Measurements from ENCODE around the gene NR1H3.

NR1H3 gene

GRCh38 chr11:47244448-47245350 lies 13.1 kb upstream of the NR1H3 start:
- DNase-seq = no peak

DNA sequence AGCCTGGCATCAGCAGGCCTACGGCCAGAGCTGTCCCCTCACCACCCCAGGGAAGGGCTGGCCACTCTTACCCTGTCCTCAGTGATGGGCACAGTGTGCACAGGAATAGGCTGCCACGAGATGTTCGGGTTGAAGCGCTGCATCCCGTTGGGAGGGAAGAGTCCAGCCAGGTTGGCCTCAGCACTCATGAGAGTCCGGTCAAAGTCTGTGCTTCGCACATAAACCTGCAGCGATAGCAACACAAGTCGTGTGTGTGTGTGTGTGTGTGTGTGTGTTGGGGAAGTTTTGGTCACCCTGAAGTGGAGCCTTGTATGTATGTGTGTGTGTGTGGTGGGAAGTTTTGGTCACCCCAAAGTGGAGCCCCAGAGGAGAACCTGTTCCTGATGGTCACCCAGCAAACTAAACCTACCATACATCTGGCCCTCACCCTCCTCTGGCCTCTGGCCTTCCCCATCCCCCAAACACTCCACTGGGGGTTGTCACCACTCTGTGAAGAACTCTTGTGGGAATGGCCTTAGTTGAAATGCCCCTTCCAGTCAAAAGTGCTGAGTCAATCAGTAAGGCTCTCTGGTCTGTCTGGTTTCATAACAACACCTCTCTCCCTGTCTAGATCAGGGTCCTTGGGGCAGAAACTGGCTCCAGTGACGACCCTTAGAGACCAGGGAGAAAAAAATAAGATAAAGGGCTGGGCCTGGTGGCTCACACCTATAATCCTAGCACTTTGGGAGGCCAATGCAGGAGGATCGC lies 12.0 kb upstream of the NR1H3 start:
- no peak for DNase-seq

GRCh38 chr11:47247502-47247901 lies 10.3 kb upstream of the NR1H3 start:
- DNase-seq = no peak

DNA sequence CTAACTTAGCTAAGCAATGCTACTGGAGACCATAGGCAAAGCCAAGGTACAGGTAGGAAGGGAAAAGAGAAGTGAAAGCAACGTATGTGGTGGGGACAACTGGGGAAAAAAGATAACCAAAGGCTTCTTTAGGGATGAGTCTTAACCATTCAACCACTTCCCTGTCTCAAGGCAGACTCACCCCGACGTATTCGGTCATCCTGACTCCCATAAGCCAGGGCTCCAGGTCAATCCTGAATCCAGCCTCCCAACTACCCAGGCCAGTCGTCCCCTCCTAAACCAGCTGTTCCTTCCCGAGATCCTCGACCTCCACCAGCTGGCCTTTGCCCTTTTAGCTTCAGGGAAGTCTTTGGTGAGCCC lies 9.5 kb upstream of the NR1H3 start:
- peak; percentile 78 for DNase-seq

DNA sequence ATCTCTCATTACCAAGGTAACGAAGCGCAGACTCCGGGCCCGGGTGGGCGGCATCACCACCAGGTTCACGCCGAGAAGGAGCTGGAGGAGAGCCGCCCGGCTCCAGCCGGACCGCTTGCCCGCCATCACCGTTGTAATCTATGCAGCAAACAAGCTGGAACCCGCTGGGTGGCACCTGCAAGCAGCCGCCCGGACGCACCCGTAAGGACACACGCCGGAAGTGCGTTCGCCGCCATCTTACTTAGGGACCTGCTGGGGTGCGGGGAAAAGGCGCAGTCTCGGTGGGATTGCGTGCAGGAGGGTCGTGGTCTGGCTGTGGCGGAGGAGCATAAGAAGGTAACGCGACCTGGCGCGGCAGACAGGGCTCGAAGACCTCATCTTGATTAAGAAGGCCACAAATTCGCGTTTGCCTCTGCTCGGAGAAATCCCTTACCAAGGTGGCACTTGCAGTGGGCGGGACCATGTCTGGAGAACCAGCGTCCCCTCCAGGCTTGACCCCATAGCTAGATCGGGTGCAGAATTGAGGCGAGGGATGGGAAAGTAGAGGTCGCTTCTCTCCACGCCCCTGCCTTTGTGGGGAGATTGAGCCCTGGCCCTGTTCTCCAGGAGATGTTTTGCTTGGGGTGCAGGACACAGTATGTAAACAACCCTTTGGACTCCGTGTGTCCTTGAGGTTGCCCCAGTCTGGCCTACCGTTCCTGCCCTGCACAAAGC lies 9.0 kb upstream of the NR1H3 start, which contains the start of gene ACP2:
Gene ACP2 (minus strand): TSS at position 151 of the 714 bp plus-strand sequence. CDS start 25 bp downstream, at position 126.
- DNase-seq = peak; percentile 78

GRCh38 chr11:47249378-47249715 lies 8.4 kb upstream of the NR1H3 start:
- no peak for DNase-seq

DNA sequence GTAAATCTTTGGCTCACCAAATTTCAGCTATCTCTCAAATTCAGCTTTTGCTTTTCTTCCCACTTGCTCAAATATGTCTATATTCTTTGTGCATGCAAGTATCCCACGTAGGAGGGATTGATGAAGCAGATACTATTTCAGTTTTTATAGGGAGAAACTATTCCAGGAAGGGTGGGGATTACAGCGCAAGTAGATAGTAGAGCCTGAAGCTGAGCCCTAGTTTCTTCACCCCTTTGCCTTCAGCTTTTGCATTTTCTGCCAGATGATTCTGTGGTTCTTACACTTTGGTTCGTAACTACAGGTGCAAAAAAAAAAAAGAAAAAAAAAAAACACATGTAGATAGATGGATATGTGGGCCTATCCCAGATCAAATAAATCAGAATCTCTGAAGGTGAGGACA lies 6.0 kb upstream of the NR1H3 start:
- DNase-seq = no peak

GRCh38 chr11:47253660-47254059 lies 4.1 kb upstream of the NR1H3 start:
- DNase-seq = no peak

DNA sequence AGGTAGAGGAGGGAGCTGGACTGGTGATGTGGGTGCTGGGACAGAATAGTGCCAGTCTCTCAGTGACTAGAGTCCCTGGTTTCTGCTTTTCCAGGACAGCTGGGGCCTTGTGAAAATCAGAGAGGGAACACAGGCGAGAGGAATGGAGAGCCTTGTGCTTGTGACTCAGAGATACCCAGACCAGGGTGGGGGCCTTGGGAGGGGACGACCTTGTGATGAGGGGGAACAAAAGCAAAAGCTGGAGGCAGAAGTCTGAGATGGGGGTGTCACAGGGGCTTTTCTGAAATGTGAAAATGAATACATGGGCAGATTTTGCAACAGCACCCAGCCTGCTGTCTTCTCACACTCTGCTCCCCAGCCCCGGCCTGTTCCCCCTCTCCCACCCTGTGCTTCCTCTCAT lies 3.4 kb upstream of the NR1H3 start:
- DNase-seq = no peak

- DNase-seq = no peak
These were observed 1.4 kb upstream of the NR1H3 start for GRCh38 chr11:47256374-47256773.

GRCh38 chr11:47257177-47257516 lies 649 bp upstream of the NR1H3 start:
- DNase-seq = no peak

GRCh38 chr11:47258317-47258902 lies 614 bp downstream of the NR1H3 start:
- DNase-seq = no peak

DNA sequence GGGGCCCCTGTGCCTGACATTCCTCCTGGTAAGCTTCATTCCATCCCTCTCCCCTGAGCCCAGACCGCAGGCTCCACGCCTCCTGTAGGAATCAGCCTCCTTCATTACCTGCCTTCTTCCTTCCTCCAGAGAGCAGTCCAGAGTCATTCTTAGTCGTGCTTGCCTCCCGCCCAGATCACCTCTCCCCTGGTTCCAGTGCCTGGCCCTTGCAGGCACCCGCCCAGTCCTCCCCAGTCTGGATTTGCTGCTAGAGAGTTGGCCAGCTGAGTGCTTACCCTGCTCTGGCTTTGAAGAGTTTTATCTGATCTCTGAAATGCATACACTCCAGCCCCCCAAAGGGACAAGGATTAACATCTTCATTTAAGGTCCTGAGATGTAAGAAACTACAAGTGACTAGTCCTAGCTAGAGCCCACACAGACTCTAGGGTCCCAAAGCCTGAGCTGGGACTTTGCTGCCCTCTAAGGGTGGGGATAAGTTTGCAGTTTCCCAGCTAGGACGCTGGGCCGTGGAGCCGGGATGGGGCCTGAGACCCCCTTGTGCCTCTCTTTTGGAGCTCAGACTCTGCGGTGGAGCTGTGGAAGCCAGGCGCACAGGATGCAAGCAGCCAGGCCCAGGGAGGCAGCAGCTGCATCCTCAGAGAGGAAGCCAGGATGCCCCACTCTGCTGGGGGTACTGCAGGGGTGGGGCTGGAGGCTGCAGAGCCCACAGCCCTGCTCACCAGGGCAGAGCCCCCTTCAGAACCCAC lies 1.6 kb downstream of the NR1H3 start:
- DNase-seq = no peak

GRCh38 chr11:47260366-47260765 lies 2.6 kb downstream of the NR1H3 start:
- DNase-seq = no peak

GRCh38 chr11:47261291-47261800 lies 3.5 kb downstream of the NR1H3 start:
- no peak for DNase-seq

- DNase-seq = no peak
These were observed 6.3 kb downstream of the NR1H3 start for GRCh38 chr11:47264119-47264518.

- no peak for DNase-seq
These were observed 6.7 kb downstream of the NR1H3 start for GRCh38 chr11:47264521-47264920.

DNA sequence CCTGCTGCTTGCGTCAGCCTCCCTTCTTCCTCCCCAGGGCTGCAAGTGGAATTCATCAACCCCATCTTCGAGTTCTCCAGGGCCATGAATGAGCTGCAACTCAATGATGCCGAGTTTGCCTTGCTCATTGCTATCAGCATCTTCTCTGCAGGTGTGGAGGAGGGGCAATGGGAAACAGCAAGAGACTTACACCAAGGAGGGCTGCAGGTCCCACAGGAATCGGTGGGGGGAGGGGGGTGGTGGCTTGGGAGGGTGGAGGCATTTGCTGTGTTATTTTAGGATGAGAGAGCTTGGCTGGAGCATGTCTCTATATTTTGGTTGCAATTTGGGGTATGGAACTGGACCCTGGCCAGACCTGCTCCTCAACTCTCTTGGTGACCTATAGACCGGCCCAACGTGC lies 10.1 kb downstream of the NR1H3 start:
- no peak for DNase-seq

- DNase-seq = no peak
These were observed 10.7 kb downstream of the NR1H3 start for GRCh38 chr11:47268448-47269001.

- DNase-seq = peak; percentile 83
These were observed 11.4 kb downstream of the NR1H3 start for GRCh38 chr11:47269002-47269828.

DNA sequence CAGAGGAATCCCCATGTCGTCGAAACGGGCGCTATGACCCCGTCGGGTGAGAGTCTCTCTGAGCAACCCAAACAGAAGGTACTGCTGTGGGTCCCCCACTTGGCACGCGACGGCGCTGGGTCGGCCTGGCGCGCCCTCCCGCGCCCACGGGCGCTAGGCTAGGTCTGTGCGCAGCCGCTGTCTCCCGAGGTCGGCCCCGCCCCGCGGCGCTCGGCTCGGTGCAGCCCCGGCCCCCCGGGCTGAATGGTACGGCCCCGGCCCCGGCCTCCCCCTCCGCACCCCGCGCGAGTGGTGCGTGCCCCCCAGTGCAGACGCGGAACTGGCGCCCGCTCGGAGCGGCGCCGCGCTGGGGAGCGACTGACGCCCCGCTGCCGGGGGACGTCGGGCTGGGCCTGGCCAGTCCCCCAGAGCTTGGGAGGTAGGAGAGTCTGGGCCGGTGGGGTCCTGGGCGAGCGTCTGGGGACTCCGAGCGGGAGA lies 12.1 kb downstream of the NR1H3 start, which contains the start of gene MADD:
Gene MADD (plus strand): TSS at position 305 of the 477 bp plus-strand sequence.
- no peak for DNase-seq

Measured in kidney glomerular epithelial cell (primary cell).